Gastrocnemius medialis (tissue), 4 donors: ENCODE data around the gene LAMA4. TPM values are rescaled to one million over a fixed set of nuclear protein-coding genes. Genes with fewer than 3 reads are reported as not detected.
A peak's percentile ranks its signal among the peaks of the same experiment; 100 is the strongest.

ENCODE experiments used
- ATAC-seq, 2 donors: fragments of 150-250 bp; one replicate each; pipeline ENCODE4 v1.9.1; 2016
- DNase-seq, 2 donors: peaks; one replicate each; pipeline ENCODE4 v3.0.0-alpha.2; 2019
- H3K27ac ChIP-seq, 4 donors: fragments of 200-600 bp; sonication (generic); 1 replicate in 1 of 4; 2 replicates in 3 of 4; pipeline ENCODE4 v1.5.1; 2016 to 2018; ENCODE audit warnings: mild to moderate bottlenecking in 2 of 4, moderate library complexity in 1 of 4
- H3K27me3 ChIP-seq, 3 donors: fragments of 200-600 bp; sonication (generic) in 2 of 3; 1 replicate in 1 of 3; 2 replicates in 2 of 3; pipeline versions ENCODE4 v1.5.1 to v1.6.0; 2016 to 2019; ENCODE audit warnings: mild to moderate bottlenecking in 1 of 3, moderate library complexity in 1 of 3
- H3K36me3 ChIP-seq, 2 donors: fragments of 200-600 bp; sonication (generic) in 1 of 2; one replicate each; pipeline ENCODE4 v1.5.1; 2017 to 2018
- H3K4me1 ChIP-seq, 2 donors: fragments of 200-600 bp; sonication (generic) in 1 of 2; one replicate each; pipeline ENCODE4 v1.5.1; 2016 to 2017; ENCODE audit warnings: mild to moderate bottlenecking in 2 of 2
- H3K4me3 ChIP-seq, 4 donors: fragments of 200-600 bp; sonication (generic) in 3 of 4; 1 replicate in 1 of 4; 2 replicates in 3 of 4; pipeline ENCODE4 v1.5.1; 2016 to 2019; ENCODE audit warnings: mild to moderate bottlenecking in 2 of 4
- H3K9me3 ChIP-seq, 3 donors: fragments of 200-600 bp; sonication (generic) in 2 of 3; 1 replicate in 1 of 3; 2 replicates in 2 of 3; pipeline ENCODE4 v1.5.1; 2016 to 2019
- POLR2A ChIP-seq, 2 donors: fragments of 450-650 bp; IDR thresholded peaks; one replicate each; pipeline ENCODE4 v1.6.1; 2017; ENCODE audit warnings: antibody characterized with exemption in 2 of 2, mild to moderate bottlenecking in 2 of 2, moderate library complexity in 2 of 2
- in situ Hi-C, 4 donors: fragments of 200-750 bp; cut with MboI; loops; one replicate each; pipeline versions ENCODE4 v1.15.0 to v1.8.0; 2017; ENCODE audit warnings: low sequenced_read_pairs in 4 of 4
- intact Hi-C: fragments of 100-400 bp; cut with DNase I; formaldehyde crosslinking; loops from one replicate; pipeline ENCODE4 v1.15.1; 2023; ENCODE audit warnings: low total_unique reads
- total RNA-seq, 4 donors: library from RNA; depleted of rRNA; stranded (reverse); fragments of >200 nt; gene quantifications; one replicate each; pipeline versions ENCODE4 v1.1.0 to v1.2.3, GENCODE V29; 2016
- TF ChIP-seq, protein P1 (sequence below), 5 experiments: fragments of 450-650 bp in 3 of 5; fragments of 200-600 bp in 2 of 5; sonication (generic) in 2 of 5; IDR thresholded peaks in 4 of 5; conservative IDR thresholded peaks in 1 of 5; 1 replicate in 4 of 5; 2 replicates in 1 of 5; pipeline ENCODE4 v1.5.1; 2016 to 2019; ENCODE audit warnings: antibody characterized with exemption in 5 of 5, mild to moderate bottlenecking in 3 of 5, moderate library complexity in 3 of 5

The LAMA4 gene
- total RNA-seq, 4 donors from 2014 or later, result 4.4 to 19.1 (median 7.4) TPM

DNA sequence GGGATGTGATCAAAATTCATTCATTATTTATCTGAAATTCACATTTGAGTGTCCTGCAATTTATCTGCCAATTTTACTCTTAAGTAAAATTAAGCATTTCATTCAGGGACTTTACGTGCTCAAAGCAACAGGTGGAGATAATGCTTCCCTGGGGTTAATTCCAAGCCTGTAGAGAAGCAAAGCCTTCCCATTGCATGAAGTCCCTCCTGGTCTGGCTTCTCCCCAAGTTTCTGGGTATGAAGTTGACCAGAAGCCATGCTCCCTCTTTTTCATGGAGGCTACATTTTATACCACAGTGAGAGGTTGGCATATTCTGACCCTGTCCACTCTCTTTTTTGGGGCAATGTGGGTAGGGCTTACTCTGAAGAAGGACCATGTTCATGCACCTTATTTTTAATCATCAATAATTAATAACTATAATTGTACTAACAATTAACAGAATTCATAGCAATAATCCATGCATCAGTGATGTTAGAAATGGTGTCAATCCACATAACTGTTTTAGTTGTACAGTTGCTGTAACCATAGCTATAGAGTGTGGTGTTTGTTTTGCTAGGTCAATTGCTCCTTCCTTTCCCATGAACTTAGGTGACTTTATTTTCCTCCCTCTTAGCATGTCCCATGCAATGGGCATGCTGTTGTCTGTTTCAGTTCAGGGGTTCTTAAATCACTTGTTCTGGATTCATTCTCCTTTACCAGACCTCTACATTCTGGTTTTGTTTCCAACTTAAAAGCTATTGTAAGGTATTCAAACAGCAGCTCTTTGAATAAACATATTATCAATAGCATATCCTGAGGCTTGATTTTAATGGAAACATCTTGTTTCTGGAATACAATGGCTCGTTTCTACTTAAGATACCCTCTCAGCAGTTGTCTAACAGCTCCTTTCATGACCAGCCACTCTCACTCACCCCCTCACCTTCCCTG, 1.5 kb downstream of the LAMA4 start:
- no peaks in the 10 kb centered on the region for H3K27me3 ChIP-seq
- no peak for ATAC-seq
- no peaks in the 10 kb centered on the region for H3K9me3 ChIP-seq
- DNase-seq, result no peak
- peak overlapping the region; percentile 67 to 86 (median 70) for H3K4me3 ChIP-seq
- intact Hi-C loops, result loop anchor here (10.0 kb wide), 1 partner anchor 48 kb away; no protein-coding TSS in a partner anchor
- in situ Hi-C loops, result loop anchor here in 1 of 4 donors (10.0 kb wide), 1 partner anchor 48 kb away; no protein-coding TSS in a partner anchor
- H3K36me3 ChIP-seq, result no peaks in the 10 kb centered on the region
- TF ChIP-seq, protein P1, sequence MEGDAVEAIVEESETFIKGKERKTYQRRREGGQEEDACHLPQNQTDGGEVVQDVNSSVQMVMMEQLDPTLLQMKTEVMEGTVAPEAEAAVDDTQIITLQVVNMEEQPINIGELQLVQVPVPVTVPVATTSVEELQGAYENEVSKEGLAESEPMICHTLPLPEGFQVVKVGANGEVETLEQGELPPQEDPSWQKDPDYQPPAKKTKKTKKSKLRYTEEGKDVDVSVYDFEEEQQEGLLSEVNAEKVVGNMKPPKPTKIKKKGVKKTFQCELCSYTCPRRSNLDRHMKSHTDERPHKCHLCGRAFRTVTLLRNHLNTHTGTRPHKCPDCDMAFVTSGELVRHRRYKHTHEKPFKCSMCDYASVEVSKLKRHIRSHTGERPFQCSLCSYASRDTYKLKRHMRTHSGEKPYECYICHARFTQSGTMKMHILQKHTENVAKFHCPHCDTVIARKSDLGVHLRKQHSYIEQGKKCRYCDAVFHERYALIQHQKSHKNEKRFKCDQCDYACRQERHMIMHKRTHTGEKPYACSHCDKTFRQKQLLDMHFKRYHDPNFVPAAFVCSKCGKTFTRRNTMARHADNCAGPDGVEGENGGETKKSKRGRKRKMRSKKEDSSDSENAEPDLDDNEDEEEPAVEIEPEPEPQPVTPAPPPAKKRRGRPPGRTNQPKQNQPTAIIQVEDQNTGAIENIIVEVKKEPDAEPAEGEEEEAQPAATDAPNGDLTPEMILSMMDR (IDR thresholded peaks at IDR 0.05 in 4 of 5, conservative IDR thresholded peaks at IDR 0.05 in 1 of 5), result no peak
- no peak for TF ChIP-seq POLR2A (IDR thresholded peaks at IDR 0.05)
- peak overlapping the region; percentile 72 to 82 (median 80) for H3K27ac ChIP-seq
- H3K4me1 ChIP-seq, result peaks cover 0 to 8% of the 10 kb centered on the region in 2 donors

DNA sequence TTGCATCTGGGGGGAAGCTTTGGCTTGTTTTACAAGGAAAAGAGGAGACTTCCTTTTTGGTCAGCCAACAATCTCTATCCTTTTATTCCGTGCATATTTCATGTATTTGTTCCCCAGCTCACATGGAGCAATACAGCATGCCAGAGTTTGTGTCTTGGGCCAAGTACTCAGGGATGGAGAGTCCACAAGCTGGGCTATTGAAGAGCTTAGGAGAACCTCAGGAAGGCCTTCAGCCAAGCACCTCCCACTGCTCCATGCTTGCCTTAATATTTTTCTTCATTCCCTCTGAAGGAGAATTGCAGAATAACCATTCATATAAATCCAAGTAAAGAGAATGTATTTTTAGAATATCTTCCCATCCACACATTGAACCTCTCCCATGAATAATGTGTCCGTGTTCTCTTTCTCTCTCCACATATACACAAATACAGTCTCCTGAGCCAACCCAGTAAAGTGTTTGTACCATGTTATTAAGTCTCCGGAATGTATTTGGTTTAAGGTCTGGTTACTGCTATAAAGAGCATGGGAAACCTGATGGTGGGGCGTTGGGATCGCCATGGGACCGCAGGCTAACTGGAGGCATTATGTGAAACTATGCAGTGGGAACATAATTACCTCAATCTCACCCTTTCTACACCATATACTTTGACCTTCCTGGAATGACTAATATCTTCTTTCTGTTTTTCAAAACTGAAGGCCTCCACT, 3.0 kb downstream of the LAMA4 start:
- peak overlapping the region; percentile 67 to 82 (median 80) for H3K27ac ChIP-seq
- H3K36me3 ChIP-seq, result no peaks in the 10 kb centered on the region

DNA sequence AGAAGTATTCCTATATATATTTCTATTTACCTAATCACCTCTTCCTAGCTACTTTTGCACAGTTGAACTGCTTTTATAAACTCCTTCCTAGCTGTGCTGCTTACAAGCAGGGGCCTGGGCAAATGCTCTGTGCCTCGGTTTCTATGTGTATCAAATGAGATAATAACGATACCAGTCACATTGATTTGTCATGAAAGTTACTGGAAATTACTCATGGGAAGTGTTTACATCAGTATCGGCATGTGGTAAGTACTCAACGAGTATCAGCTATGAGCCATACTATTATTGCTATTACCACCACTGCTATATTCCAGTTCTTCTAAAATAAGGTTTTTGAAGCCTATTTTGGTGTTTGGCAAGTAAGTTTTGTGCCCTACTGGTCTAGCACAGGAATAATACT, 4.9 kb downstream of the LAMA4 start:
- in situ Hi-C loops, result no loop called here
- ATAC-seq (no peak), DNase-seq (no peak)
- Histone ChIP-seq H3K27ac (peak overlapping the region in 3 of 4 donors; percentile 79 to 82 (median 82)), H3K36me3 (no peaks in the 10 kb centered on the region), H3K9me3 (no peaks in the 10 kb centered on the region), H3K4me1 (peaks cover 0 to 18% of the 10 kb centered on the region in 2 donors), H3K27me3 (no peaks in the 10 kb centered on the region), H3K4me3 (no peak overlapping the region)
- intact Hi-C loops, result no loop called here
- TF ChIP-seq POLR2A (IDR thresholded peaks at IDR 0.05), result no peak

More for the DNA sequence above, 3.0 kb downstream of the LAMA4 start:
- Histone ChIP-seq H3K4me1 (peaks cover 0 to 8% of the 10 kb centered on the region in 2 donors), H3K27me3 (no peaks in the 10 kb centered on the region), H3K4me3 (peak overlapping the region; percentile 8 to 86 (median 70)), H3K9me3 (no peaks in the 10 kb centered on the region)
- peak; percentile 42 to 65 for DNase-seq
- peak; percentile 68 to 76 for ATAC-seq
- intact Hi-C loops, result loop anchor here (10.0 kb wide), 1 partner anchor 47 kb away; no protein-coding TSS in a partner anchor
- in situ Hi-C loops, result loop anchor here in 1 of 4 donors (10.0 kb wide), 1 partner anchor 47 kb away; no protein-coding TSS in a partner anchor
- TF ChIP-seq, protein P1 (IDR thresholded peaks at IDR 0.05 in 4 of 5, conservative IDR thresholded peaks at IDR 0.05 in 1 of 5), result no peak
- no peak for TF ChIP-seq POLR2A (IDR thresholded peaks at IDR 0.05)

DNA sequence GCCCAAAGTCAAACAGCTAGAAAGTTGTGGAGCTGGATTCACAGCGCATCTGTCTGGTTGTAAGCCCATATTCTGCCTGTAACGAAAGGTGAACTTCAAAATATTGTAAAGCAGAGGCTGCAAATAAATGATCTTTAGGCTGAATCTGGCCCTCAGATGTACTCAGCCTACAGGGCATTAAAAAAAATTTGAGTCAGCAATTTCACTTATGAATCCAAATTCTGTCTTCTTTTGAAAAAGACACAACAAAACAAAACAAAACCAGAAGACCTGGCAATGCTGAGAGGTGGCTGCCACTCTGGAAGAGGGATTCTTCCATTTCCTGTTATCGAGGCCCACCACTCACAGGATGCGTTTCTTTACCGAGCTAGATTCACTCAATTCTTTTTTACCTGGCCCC, 7.1 kb downstream of the LAMA4 start:
- intact Hi-C loops (no loop called here), in situ Hi-C loops (no loop called here)
- no peak for TF ChIP-seq POLR2A (IDR thresholded peaks at IDR 0.05)
- TF ChIP-seq, protein P1 (IDR thresholded peaks at IDR 0.05 in 4 of 5, conservative IDR thresholded peaks at IDR 0.05 in 1 of 5), result no peak
- peak overlapping the region; percentile 19 to 65 (median 44) for H3K27ac ChIP-seq
- H3K36me3 ChIP-seq, result no peaks in the 10 kb centered on the region
- peaks cover 0 to 10% of the 10 kb centered on the region in 2 donors for H3K4me1 ChIP-seq
- H3K27me3 ChIP-seq, result no peaks in the 10 kb centered on the region
- no peak for ATAC-seq
- no peaks in the 10 kb centered on the region for H3K9me3 ChIP-seq
- DNase-seq, result no peak
- peak overlapping the region in 2 of 4 donors; percentile 24 to 27 for H3K4me3 ChIP-seq
